Loucy (cell line): ENCODE data around the gene CLIP3.

Experiments
- H2AFZ ChIP-seq: fragments of 200-600 bp; sonication (generic); 2 replicates; pipeline ENCODE4 v1.6.0; 2016; ENCODE audit warnings: antibody characterized with exemption, mild to moderate bottlenecking, low read length, moderate library complexity
- H3F3A ChIP-seq: fragments of 200-600 bp; 2 replicates; pipeline ENCODE4 v1.6.0; 2016; ENCODE audit warnings: antibody characterized with exemption, low read depth, mild to moderate bottlenecking
- H3K27me3 ChIP-seq: fragments of 200-600 bp; sonication (generic); 2 replicates; pipeline ENCODE4 v1.6.1; 2014; ENCODE audit warnings: low read length, mild to moderate bottlenecking; ENCODE audit not compliant: insufficient read depth, poor library complexity, severe bottlenecking
- H3K36me3 ChIP-seq: fragments of 200-600 bp; sonication (generic); 2 replicates; pipeline ENCODE4 v1.6.1; 2016; ENCODE audit warnings: low read length; ENCODE audit not compliant: insufficient read depth
- H3K4me1 ChIP-seq: fragments of 200-600 bp; sonication (generic); 2 replicates; pipeline ENCODE4 v1.5.1; 2014; ENCODE audit warnings: low read length, mild to moderate bottlenecking; ENCODE audit not compliant: insufficient read depth, poor library complexity, severe bottlenecking
- H3K4me2 ChIP-seq: fragments of 200-600 bp; sonication (generic); 2 replicates; pipeline ENCODE4 v1.6.0; 2014; ENCODE audit warnings: antibody characterized with exemption, low read length, low read depth, mild to moderate bottlenecking; ENCODE audit not compliant: poor library complexity, severe bottlenecking
- H3K4me3 ChIP-seq: fragments of 200-600 bp; sonication (generic); 2 replicates; pipeline ENCODE4 v1.5.1; 2014; ENCODE audit warnings: low read length, mild to moderate bottlenecking, mixed read lengths; ENCODE audit not compliant: poor library complexity, severe bottlenecking
- H3K79me2 ChIP-seq: fragments of 200-600 bp; sonication (generic); 2 replicates; pipeline ENCODE4 v1.6.1; 2014; ENCODE audit warnings: low read length; ENCODE audit not compliant: insufficient read depth
- H3K9ac ChIP-seq: fragments of 200-600 bp; sonication (generic); 2 replicates; pipeline ENCODE4 v1.6.0; 2014; ENCODE audit warnings: mild to moderate bottlenecking, low read depth, low read length, moderate library complexity; ENCODE audit not compliant: poor library complexity, severe bottlenecking
- H3K9me2 ChIP-seq: fragments of 200-600 bp; sonication (generic); replicated peaks from 2 replicates; pipeline ENCODE4 v1.6.1; 2016; ENCODE audit warnings: low read depth, low read length, mixed read lengths
- H3K9me3 ChIP-seq: fragments of 200-600 bp; sonication (generic); 2 replicates; pipeline ENCODE4 v1.6.1; 2014; ENCODE audit warnings: mild to moderate bottlenecking, antibody characterized with exemption, low read length, low read depth; ENCODE audit not compliant: insufficient read depth
- H4K20me1 ChIP-seq: fragments of 200-600 bp; sonication (generic); 2 replicates; pipeline ENCODE4 v1.6.0; 2014; ENCODE audit warnings: antibody characterized with exemption, low read length, mild to moderate bottlenecking; ENCODE audit not compliant: insufficient read depth, poor library complexity, severe bottlenecking
- EZH2phosphoT487 ChIP-seq: fragments of 200-600 bp; IDR thresholded peaks from 2 replicates; pipeline ENCODE4 v1.6.1; 2018; ENCODE audit warnings: antibody characterized with exemption, mild to moderate bottlenecking, moderate library complexity, borderline replicate concordance
- TF ChIP-seq, protein P1 (sequence below): fragments of 200-600 bp; sonication (generic); conservative IDR thresholded peaks from 2 replicates; pipeline ENCODE4 v1.5.1; 2014; ENCODE audit warnings: mild to moderate bottlenecking, antibody characterized with exemption, low read length

Gene CLIP3

DNA sequence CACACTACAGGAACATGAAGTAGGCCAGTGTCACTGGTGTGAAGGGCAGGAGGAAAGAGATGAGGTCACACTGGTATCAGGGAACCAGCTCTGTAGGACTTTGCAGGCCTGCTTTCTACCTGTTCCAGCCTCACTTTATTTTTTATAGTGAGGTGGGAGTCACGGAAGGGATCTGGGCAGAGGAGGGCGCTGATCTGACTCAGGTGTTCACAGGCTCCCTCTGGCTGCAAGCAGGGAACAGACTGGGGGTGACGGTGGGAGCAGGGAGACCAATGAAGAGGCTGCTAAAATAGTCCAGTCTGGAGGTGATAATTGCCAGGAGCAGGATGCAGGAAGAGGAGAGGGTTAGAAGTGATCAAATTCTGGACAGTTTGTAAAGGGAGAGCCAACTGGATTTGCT lies 18.6 kb upstream of the CLIP3 start:
- H3K4me1 ChIP-seq = peaks cover 20% of the 10 kb centered on the region
- peaks cover 20% of the 10 kb centered on the region for H3K79me2 ChIP-seq
- H3K9me2 ChIP-seq = no peaks in the 10 kb centered on the region
- peaks cover 11% of the 10 kb centered on the region for H4K20me1 ChIP-seq
- H3K9me3 ChIP-seq = no peaks in the 10 kb centered on the region
- no peak overlapping the region for H2AFZ ChIP-seq
- no peaks in the 10 kb centered on the region for H3K27me3 ChIP-seq
- H3K4me2 ChIP-seq = no peak overlapping the region
- no peaks in the 10 kb centered on the region for H3K36me3 ChIP-seq
- no peak for TF ChIP-seq EZH2phosphoT487
- TF ChIP-seq, protein P1, sequence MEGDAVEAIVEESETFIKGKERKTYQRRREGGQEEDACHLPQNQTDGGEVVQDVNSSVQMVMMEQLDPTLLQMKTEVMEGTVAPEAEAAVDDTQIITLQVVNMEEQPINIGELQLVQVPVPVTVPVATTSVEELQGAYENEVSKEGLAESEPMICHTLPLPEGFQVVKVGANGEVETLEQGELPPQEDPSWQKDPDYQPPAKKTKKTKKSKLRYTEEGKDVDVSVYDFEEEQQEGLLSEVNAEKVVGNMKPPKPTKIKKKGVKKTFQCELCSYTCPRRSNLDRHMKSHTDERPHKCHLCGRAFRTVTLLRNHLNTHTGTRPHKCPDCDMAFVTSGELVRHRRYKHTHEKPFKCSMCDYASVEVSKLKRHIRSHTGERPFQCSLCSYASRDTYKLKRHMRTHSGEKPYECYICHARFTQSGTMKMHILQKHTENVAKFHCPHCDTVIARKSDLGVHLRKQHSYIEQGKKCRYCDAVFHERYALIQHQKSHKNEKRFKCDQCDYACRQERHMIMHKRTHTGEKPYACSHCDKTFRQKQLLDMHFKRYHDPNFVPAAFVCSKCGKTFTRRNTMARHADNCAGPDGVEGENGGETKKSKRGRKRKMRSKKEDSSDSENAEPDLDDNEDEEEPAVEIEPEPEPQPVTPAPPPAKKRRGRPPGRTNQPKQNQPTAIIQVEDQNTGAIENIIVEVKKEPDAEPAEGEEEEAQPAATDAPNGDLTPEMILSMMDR = peak; percentile 72
- H3K9ac ChIP-seq = no peak overlapping the region
- no peaks in the 10 kb centered on the region; the same call in 1 of the 2 replicates for H3F3A ChIP-seq
- no peak overlapping the region for H3K4me3 ChIP-seq

- Histone ChIP-seq H3K36me3 (no peaks in the 10 kb centered on the region), H3F3A (no peaks in the 10 kb centered on the region; the same call in 1 of the 2 replicates), H3K9me3 (no peaks in the 10 kb centered on the region), H4K20me1 (no peaks in the 10 kb centered on the region), H3K9ac (no peak overlapping the region), H3K4me2 (no peak overlapping the region), H3K79me2 (peaks cover 8% of the 10 kb centered on the region; the same call in 1 of the 2 replicates), H3K4me1 (peaks cover 12% of the 10 kb centered on the region), H3K9me2 (no peaks in the 10 kb centered on the region), H2AFZ (no peak overlapping the region), H3K27me3 (no peaks in the 10 kb centered on the region), H3K4me3 (no peak overlapping the region)
- TF ChIP-seq EZH2phosphoT487 = no peak
- TF ChIP-seq, protein P1 = no peak
Observed at GRCh38 chr19:36049080-36049698, 16.5 kb upstream of the CLIP3 start.

DNA sequence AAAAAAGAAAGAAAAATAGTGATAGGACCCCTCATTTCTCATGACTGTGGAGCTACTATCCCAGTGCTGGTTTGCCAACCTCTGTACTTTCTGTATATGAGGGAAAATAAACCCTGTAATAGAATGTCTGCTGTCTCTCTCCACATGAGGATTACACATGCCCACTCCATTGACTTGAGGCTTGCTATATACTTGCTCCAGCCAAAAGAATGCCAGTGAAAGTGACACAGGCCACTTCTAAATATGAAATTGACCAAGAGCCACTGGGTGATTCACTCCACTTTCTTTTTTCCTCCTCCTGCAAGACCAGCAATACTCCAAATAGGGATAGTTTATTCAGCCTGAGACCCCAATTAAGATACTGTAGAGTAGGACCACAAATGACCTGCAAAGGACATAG lies 15.2 kb upstream of the CLIP3 start:
- Histone ChIP-seq H3K9me2 (no peaks in the 10 kb centered on the region), H3K79me2 (peaks cover 7% of the 10 kb centered on the region; the same call in 1 of the 2 replicates), H2AFZ (no peak overlapping the region), H4K20me1 (no peaks in the 10 kb centered on the region), H3K4me1 (peaks cover 6% of the 10 kb centered on the region), H3F3A (no peaks in the 10 kb centered on the region), H3K4me2 (no peak overlapping the region), H3K36me3 (no peaks in the 10 kb centered on the region), H3K27me3 (no peaks in the 10 kb centered on the region), H3K4me3 (no peak overlapping the region), H3K9me3 (no peaks in the 10 kb centered on the region), H3K9ac (no peak overlapping the region)
- TF ChIP-seq EZH2phosphoT487 = no peak
